GM12892 (cell line): ENCODE measurements around the gene NEDD8.

ENCODE experiments used
- POLR2A ChIP-seq: IDR thresholded peaks from 2 replicates; pipeline ENCODE4 v1.6.1; 2011; ENCODE audit warnings: low read depth, low read length, control low read depth
- POLR2AphosphoS5 ChIP-seq: IDR thresholded peaks from 2 replicates; pipeline ENCODE4 v1.6.1; 2011; ENCODE audit warnings: low read depth, low read length, control low read depth
- TAF1 ChIP-seq: IDR thresholded peaks from 2 replicates; pipeline ENCODE4 v1.6.1; 2011; ENCODE audit warnings: low read depth, mild to moderate bottlenecking, control low read depth, low read length, borderline replicate concordance

DNA sequence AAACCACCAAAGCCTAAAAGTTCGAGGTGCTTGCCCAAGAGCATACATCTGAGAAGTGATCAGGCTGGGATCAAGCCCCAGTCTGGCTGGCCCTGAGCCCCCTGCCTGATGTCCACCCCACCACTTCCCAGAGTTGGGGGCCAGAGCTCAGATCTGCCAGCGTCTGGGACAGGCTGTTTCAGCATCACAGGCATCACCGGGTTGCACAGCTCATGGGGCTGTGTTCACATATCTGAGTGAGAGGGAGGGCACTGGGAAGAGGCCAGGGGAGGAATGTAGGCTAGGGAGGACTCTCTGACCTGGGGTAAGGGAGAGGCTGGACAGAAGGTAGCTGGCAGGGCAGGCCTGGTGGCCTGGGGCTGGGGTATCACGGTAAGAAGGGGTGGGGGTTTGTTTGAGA is 24.8 kb upstream of the NEDD8 start:
- TF ChIP-seq TAF1 (no peak), POLR2A (no peak), POLR2AphosphoS5 (no peak)
